Osteocyte (in vitro differentiated cells): Measurements from ENCODE around the gene NCOA6. TPM values are rescaled to one million over a fixed set of nuclear protein-coding genes. Genes with fewer than 3 reads are reported as not detected.
"Not testable (repeated sequence)": the region's sequence is repeated elsewhere in the genome, so short reads cannot be mapped to it uniquely, and the experiment has no call there.

Source experiments
- DNase-seq: peaks from one replicate; pipeline ENCODE4 v3.0.0; 2021; ENCODE audit warnings: mixed read lengths; ENCODE audit not compliant: unreplicated experiment; ENCODE audit errors: extremely low spot score
- H3K27ac Mint-ChIP-seq: one replicate; pipeline ENCODE4 v1.8.0; 2021; ENCODE audit warnings: mild to moderate bottlenecking, mixed read lengths; ENCODE audit not compliant: unreplicated experiment
- H3K27me3 Mint-ChIP-seq: one replicate; pipeline ENCODE4 v1.8.0; 2021; ENCODE audit warnings: mixed read lengths; ENCODE audit not compliant: unreplicated experiment
- H3K36me3 Mint-ChIP-seq: one replicate; pipeline ENCODE4 v1.8.0; 2021; ENCODE audit warnings: mixed read lengths; ENCODE audit not compliant: unreplicated experiment
- H3K4me1 Mint-ChIP-seq: one replicate; pipeline ENCODE4 v1.8.0; 2021; ENCODE audit warnings: mixed read lengths; ENCODE audit not compliant: unreplicated experiment
- H3K4me3 Mint-ChIP-seq: one replicate; pipeline ENCODE4 v1.8.0; 2021; ENCODE audit warnings: mild to moderate bottlenecking, moderate library complexity, mixed read lengths; ENCODE audit not compliant: unreplicated experiment
- H3K9me3 Mint-ChIP-seq: one replicate; pipeline ENCODE4 v1.8.0; 2021; ENCODE audit warnings: mixed read lengths; ENCODE audit not compliant: unreplicated experiment
- total RNA-seq: library from RNA; stranded (reverse); gene quantifications from 2 replicates; pipeline ENCODE4 v1.2.1, GENCODE V29; 2021
- TF ChIP-seq, protein P1 (sequence below): fragments of 200-600 bp; sonication (generic); IDR thresholded peaks from 2 replicates; pipeline ENCODE4 v1.5.0; 2021; ENCODE audit warnings: antibody characterized with exemption, mild to moderate bottlenecking, moderate library complexity

Gene NCOA6
- total RNA-seq, 1 donor from 2014 or later, result 33.4 TPM

DNA sequence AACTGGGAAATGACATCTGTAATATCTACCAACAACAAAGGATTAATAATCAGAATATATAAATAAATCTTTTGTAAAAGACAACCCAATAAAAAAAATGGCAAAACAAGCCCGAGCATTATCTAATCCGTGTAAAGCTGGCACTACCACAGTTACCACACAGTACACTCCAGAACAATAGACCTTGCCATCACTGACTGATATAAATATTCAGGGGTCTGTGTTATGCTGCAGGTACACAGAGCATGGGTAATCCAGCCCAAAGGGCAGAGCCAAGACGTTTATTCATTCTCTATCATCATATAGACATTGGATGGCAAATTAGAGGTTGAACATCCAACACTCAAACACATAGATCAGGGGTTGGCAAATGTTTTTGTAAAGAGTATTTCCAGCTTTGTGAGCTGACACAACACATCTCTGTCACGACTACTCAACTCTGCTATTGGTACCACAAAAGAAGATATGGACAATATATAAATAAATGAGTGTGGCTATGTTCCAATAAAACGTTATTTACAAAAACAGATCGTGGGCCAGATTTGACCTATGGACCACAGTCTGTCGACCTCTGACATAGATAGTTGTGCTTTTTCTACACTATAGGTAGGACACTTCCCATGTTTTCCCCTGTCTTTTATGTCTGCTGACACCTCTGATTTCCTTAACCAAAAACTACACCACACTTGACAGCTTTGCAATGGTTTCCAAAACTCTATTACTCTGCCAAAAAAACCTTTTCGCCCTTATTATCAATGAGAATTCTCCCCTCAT lies 4.5 kb downstream of the NCOA6 start:
- TF ChIP-seq, protein P1, sequence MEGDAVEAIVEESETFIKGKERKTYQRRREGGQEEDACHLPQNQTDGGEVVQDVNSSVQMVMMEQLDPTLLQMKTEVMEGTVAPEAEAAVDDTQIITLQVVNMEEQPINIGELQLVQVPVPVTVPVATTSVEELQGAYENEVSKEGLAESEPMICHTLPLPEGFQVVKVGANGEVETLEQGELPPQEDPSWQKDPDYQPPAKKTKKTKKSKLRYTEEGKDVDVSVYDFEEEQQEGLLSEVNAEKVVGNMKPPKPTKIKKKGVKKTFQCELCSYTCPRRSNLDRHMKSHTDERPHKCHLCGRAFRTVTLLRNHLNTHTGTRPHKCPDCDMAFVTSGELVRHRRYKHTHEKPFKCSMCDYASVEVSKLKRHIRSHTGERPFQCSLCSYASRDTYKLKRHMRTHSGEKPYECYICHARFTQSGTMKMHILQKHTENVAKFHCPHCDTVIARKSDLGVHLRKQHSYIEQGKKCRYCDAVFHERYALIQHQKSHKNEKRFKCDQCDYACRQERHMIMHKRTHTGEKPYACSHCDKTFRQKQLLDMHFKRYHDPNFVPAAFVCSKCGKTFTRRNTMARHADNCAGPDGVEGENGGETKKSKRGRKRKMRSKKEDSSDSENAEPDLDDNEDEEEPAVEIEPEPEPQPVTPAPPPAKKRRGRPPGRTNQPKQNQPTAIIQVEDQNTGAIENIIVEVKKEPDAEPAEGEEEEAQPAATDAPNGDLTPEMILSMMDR, result no peak
- H3K4me1 Mint-ChIP-seq, result peaks cover 40% of the 10 kb centered on the region
- DNase-seq, result no peak
- H3K36me3 Mint-ChIP-seq, result no peaks in the 10 kb centered on the region
- H3K27me3 Mint-ChIP-seq, result no peaks in the 10 kb centered on the region
- no peak overlapping the region for H3K27ac Mint-ChIP-seq
- H3K4me3 Mint-ChIP-seq, result no peak overlapping the region
- no peaks in the 10 kb centered on the region for H3K9me3 Mint-ChIP-seq

DNA sequence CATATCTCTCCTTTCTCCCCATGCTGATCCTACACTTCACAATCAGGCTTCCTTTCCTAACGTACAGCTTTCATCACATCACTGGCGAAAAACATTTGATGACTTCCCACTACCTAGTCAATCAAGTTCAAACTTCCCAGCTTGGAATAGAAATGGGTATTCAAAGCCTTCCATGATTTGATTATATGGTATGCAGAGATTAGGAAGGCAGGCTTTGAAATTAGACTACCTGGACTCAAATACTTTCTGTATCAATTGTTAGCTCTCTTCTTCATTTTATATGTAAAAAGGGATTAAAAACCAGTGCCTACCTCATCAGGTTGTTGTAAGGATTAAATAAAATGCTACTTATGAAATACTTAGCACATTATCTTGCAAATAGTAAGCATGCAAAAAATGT lies 7.7 kb downstream of the NCOA6 start:
- peaks cover 32% of the 10 kb centered on the region for H3K4me1 Mint-ChIP-seq
- TF ChIP-seq, protein P1, result no peak
- H3K36me3 Mint-ChIP-seq, result no peaks in the 10 kb centered on the region
- H3K9me3 Mint-ChIP-seq, result no peaks in the 10 kb centered on the region
- no peak overlapping the region for H3K4me3 Mint-ChIP-seq
- no peak overlapping the region for H3K27ac Mint-ChIP-seq
- no peaks in the 10 kb centered on the region for H3K27me3 Mint-ChIP-seq
- no peak for DNase-seq

- no peaks in the 10 kb centered on the region for H3K9me3 Mint-ChIP-seq
- H3K27me3 Mint-ChIP-seq, result no peaks in the 10 kb centered on the region
- peaks cover 33% of the 10 kb centered on the region for H3K4me1 Mint-ChIP-seq
- TF ChIP-seq, protein P1, result no peak
- H3K4me3 Mint-ChIP-seq, result no peak overlapping the region
- no peaks in the 10 kb centered on the region for H3K36me3 Mint-ChIP-seq
- no peak overlapping the region for H3K27ac Mint-ChIP-seq
- no peak for DNase-seq
Measured at GRCh38 chr20:34817072-34817471, 8.4 kb downstream of the NCOA6 start.

DNA sequence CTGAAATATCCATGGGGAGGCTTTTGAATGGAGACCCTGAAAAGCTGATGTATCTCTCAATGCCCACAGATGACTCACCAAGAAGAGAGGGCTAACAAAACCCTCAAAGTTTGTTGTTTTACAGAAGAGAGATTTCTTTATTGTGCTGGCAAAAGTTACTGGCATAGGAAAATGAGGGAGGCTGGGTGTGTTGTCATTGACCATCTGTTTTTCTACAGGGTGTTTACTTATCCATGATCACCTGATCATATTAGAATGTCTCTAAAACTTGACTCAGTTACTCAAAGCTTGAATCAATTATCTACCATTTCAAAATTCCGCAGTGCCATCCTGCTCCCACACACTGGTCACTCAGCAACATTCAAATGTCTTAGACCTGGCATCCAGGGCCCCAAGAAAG lies 9.8 kb downstream of the NCOA6 start:
- Mint-ChIP-seq H3K4me1 (peaks cover 27% of the 10 kb centered on the region), H3K9me3 (no peaks in the 10 kb centered on the region), H3K27ac (no peak overlapping the region), H3K27me3 (no peaks in the 10 kb centered on the region), H3K4me3 (no peak overlapping the region), H3K36me3 (no peaks in the 10 kb centered on the region)
- TF ChIP-seq, protein P1, result no peak
- DNase-seq, result no peak

DNA sequence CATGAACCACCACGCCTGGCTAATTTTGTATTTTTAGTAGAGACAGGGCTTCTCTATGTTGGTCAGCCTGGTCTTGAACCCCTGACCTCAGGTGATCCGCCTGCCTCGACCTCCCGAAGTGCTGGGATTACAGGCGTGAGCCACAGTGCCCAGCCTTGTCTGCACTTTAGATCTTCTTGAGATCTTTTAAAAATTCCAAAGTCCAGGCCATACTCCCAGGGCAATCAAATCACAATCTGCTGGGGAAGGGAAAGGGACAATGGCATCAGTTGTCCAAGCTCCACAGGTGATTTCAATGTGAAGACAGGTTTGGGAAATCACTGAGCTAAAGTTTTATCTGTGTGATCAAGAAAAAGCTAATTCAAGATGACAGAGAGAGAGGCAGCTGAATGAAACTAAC lies 16.9 kb downstream of the NCOA6 start:
- Mint-ChIP-seq H3K9me3 (no peaks in the 10 kb centered on the region), H3K36me3 (peaks cover 9% of the 10 kb centered on the region), H3K27ac (no peak overlapping the region), H3K4me3 (no peak overlapping the region), H3K27me3 (no peaks in the 10 kb centered on the region), H3K4me1 (peaks cover 10% of the 10 kb centered on the region)
- DNase-seq, result no peak
- TF ChIP-seq, protein P1, result no peak

GRCh38 chr20:34807944-34808465 lies 17.4 kb downstream of the NCOA6 start:
- not testable (repeated sequence) for H3K9me3 Mint-ChIP-seq, H3K27ac Mint-ChIP-seq, H3K4me3 Mint-ChIP-seq

More at GRCh38 chr20:34807944-34808465, 17.4 kb downstream of the NCOA6 start:
- not testable (repeated sequence) for DNase-seq, H3K27me3 Mint-ChIP-seq, H3K4me1 Mint-ChIP-seq
- H3K36me3 Mint-ChIP-seq, result peaks cover 11% of the 10 kb centered on the region
